8988T (cell line): ENCODE measurements around the gene MPHOSPH8.
"Not testable (repeated sequence)": the region's sequence is repeated elsewhere in the genome, so short reads cannot be mapped to it uniquely, and the experiment has no call there.

Experiments used
- DNase-seq: peaks from one replicate; pipeline ENCODE4 v3.0.0; 2011

Gene MPHOSPH8

GRCh38 chr13:19685437-19685836, 52.0 kb downstream of the MPHOSPH8 start:
- no peak for DNase-seq

GRCh38 chr13:19691447-19691846, 58.0 kb downstream of the MPHOSPH8 start:
- DNase-seq: not testable (repeated sequence)

DNA sequence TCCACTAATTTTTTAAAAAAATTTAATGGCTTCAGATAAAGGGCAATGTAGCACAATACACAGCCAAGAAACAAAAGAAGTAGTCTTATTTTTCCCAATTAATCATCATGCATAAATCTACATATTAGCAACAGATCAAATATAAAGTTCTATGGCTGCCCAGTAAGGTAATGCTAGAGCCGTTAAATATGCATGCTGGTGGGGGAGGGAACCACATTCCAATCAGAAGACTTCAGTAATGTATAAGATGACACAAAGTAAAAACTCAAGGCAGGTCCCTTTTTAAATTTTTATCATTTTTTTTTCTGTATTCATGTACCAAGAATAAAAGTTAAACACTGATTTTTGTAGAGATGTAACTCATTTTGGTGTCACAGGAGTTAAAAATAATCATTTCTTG, 62.0 kb downstream of the MPHOSPH8 start:
- DNase-seq: no peak

- no peak for DNase-seq
Measured at GRCh38 chr13:19695829-19696228, 62.4 kb downstream of the MPHOSPH8 start.

DNA sequence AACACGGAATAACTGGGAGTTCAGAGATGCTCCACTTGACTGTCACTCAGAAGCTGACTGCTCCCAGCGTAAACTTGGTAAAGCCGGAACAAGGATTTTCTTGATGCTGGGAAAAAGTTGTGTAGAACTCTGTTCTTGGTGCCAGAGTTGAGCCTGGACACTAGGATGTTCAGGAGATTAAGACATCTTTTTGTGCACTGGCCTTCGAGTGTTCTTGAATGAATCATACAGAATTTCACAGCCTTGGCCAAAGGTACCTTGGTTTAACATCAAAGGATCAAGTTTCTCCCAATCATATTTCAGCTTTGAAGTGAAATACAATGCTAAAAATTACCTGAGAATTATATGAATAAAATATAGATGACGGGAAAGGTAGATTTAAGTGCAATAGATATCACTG, 67.5 kb downstream of the MPHOSPH8 start:
- DNase-seq: not testable (repeated sequence)

DNA sequence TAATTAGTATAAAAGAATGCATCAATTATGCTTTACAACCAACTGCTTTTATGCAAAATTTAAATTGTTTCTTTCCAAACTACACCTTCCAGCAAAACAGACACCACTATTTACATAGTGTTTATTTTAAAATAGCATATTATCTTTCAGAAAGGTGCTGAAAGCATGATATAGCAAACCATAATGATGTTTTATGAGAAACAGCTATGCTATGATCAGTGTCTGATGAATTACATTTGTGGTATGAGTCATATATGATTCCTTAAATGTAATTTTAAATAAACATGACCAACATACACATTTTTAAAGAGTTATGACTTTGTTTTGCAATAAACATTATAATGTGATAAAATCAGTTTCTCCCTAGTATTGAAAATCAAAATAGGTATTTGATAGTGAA, 68.2 kb downstream of the MPHOSPH8 start:
- DNase-seq: not testable (repeated sequence)

- DNase-seq: not testable (repeated sequence)
Measured at GRCh38 chr13:19704256-19704655, 70.8 kb downstream of the MPHOSPH8 start.

- not testable (repeated sequence) for DNase-seq
Measured at GRCh38 chr13:19709039-19709438, 75.6 kb downstream of the MPHOSPH8 start.

GRCh38 chr13:19709782-19710181, 76.3 kb downstream of the MPHOSPH8 start:
- not testable (repeated sequence) for DNase-seq

DNA sequence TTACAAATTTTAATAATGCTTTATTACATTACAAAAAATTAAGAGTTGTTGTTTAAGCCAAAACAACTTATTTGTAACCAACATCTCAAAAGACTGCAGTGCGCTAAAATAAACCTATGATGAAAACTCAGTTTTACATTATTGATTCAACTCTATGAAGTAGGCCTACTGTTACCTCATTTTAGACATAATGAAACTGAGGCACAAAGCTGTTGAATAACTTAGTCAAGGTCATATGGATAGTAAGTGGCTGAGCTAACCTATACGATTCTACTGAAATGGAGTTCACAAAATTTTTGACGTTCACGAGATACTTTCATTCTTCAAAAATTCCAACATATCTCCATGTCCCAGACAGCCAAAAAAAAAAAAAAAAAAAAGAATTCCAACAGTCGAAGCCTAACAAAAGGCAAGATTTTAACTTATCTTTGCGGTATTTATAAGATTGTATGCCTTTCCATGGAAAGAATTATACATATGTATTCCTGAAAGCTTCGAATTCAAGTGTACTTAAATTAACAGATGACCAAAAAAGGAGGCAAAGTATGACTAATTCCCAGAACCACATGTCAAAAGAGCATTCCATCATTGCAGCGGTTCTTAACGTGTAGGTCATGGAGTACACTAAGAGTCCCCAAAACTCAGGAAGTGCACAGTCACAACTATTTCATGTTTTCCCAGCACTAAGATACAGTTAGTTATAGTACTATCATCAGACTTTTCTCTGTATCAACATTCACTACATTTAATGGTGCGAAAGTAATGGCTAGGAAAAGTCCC, 79.9 kb downstream of the MPHOSPH8 start:
- DNase-seq: no peak

DNA sequence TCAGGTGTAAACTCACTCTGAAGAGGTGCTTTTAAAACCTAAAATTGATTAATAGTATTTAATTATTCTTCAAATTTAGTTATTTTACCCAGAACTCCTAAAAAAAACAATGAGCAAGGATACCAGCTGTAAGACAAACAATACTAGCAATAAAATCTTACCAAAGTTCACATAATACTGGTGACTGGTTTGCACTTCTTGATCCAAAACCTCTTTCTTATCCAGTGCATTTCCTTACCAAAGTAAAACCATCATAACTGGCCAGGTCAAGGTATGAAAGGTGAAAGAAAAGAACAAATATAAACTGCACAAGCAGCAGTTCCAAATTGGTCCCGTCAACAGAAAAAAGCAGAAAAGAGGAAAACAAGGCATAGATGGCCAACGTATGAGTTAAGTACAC, 86.6 kb downstream of the MPHOSPH8 start:
- no peak for DNase-seq
